Fibroblast of villous mesenchyme (primary cell): ENCODE data around the gene SGMS1. TPM values are rescaled to one million over a fixed set of nuclear protein-coding genes. Genes with fewer than 3 reads are reported as not detected.

Experiments used
- DNase-seq: peaks from one replicate; pipeline ENCODE4 v3.0.0-alpha.2; 2010; ENCODE audit warnings: low read depth
- H3K4me3 ChIP-seq: 2 replicates; pipeline ENCODE4 v1.5.1; 2011; ENCODE audit warnings: low read depth, mild to moderate bottlenecking, low read length
- CTCF ChIP-seq: IDR thresholded peaks from 2 replicates; pipeline ENCODE4 v1.5.1; 2012; ENCODE audit warnings: low read depth, mild to moderate bottlenecking, low read length; ENCODE audit not compliant: insufficient read depth
- total RNA-seq: library from RNA; depleted of rRNA; stranded (reverse); fragments of >200 nt; gene quantifications from 2 replicates; pipeline ENCODE4 v1.2.3, GENCODE V29; 2012

Gene SGMS1
- total RNA-seq, 1 donor = 57.9 TPM

DNA sequence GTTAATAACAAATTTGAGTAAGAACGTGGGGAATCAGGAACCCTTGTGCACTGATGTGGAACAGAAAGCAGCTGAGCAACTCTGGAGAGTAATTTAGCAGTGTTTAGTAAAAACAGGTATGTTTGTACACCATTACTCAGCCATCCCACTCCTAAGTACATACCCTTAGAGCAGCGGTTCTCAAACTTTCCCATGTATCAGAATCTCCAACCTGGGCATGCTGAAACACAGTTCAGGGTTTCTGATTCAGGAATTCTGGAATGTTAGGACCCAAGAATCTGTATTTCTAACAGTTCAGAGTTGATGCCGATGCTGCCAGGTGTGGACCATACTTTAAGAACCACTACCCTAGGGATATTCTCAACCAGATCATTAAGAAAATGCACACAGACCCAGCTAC is 5.1 kb downstream of the SGMS1 start:
- DNase-seq = no peak
- no peak for TF ChIP-seq CTCF
- H3K4me3 ChIP-seq = no peak overlapping the region

GRCh38 chr10:50615658-50616057 is 8.1 kb downstream of the SGMS1 start:
- H3K4me3 ChIP-seq = no peak overlapping the region
- no peak for DNase-seq
- TF ChIP-seq CTCF = no peak

DNA sequence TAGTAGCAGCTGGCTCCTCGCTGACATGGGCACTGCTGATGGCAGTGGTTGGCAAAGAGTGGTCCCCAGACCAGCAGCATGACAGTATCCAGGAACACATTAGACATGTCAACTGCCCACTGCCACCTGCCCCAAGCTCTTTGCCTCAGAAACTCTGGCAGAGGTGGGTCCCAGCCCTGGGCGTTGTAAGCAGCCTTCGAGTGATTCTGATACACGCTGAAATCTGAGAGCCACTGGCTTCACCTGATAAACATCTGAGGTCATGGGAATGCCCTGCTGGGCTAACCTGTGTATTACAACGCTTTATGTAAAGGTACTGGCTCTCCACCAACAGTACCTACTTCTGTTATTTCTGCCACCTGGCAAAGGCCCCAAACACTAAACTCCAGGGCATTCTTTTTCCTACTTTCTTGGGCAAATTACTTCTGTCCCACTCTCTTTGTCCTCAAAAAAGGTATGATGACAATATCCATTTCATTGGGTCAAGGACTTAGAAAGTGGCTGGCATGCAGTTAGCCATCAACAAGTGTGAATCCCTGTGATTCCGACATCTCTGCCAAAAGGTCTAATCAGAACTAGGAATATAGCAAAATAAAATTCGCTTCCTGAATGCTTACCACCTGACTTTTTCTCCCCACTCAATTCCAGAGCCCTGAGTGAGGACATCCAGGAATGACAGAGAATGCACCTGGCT is 9.2 kb downstream of the SGMS1 start:
- no peak for TF ChIP-seq CTCF
- no peak overlapping the region for H3K4me3 ChIP-seq
- DNase-seq = no peak

GRCh38 chr10:50613726-50614443 is 9.9 kb downstream of the SGMS1 start:
- DNase-seq = no peak
- TF ChIP-seq CTCF = no peak
- no peak overlapping the region for H3K4me3 ChIP-seq

DNA sequence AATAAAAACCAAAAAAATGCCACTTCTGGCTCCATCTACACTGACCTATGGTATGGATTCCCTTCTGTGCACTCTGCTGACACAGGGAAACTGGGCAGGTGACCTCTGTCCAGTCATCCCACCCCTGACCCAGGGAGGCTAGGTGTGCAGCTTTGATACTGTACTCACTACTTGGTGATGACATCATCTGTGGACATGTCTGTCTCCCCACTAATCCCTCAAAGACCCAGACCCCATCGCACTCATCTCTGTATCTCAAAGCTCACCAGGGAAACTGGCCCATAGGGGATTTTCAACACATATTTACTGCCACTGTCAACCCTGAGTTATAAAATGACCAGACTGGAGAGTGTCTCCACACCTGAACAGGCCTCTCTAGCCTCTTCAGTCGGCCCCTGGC is 10.6 kb downstream of the SGMS1 start:
- no peak for DNase-seq
- H3K4me3 ChIP-seq = no peak overlapping the region
- TF ChIP-seq CTCF = no peak

- no peak for DNase-seq
- no peak overlapping the region for H3K4me3 ChIP-seq
- no peak for TF ChIP-seq CTCF
Measured at GRCh38 chr10:50610368-50610767, 13.4 kb downstream of the SGMS1 start.
